GM23338 (cell line): ENCODE data around the gene CHCHD6.

Experiments used
- CTCF ChIP-seq, 2 experiments: fragments of 200-600 bp in 1 of 2; sonication (generic) in 1 of 2; conservative IDR thresholded peaks; 2 replicates each; pipeline versions ENCODE4 v1.5.1 to v1.6.1; 2016 to 2017; ENCODE audit warnings: antibody characterized with exemption in 2 of 2, low read depth in 2 of 2, mild to moderate bottlenecking in 2 of 2, moderate library complexity in 1 of 2
- EZH2 ChIP-seq: fragments of 200-600 bp; sonication (generic); IDR thresholded peaks from one replicate; pipeline ENCODE4 v1.8.0; 2017; ENCODE audit warnings: antibody characterized with exemption, mild to moderate bottlenecking, low read depth; ENCODE audit not compliant: unreplicated experiment
- POLR2AphosphoS5 ChIP-seq: IDR thresholded peaks from 2 replicates; pipeline ENCODE4 v1.6.1; 2016; ENCODE audit warnings: antibody characterized with exemption, low read depth
- REST ChIP-seq: IDR thresholded peaks from one replicate; pipeline ENCODE4 v1.6.1; 2018; ENCODE audit warnings: antibody characterized with exemption; ENCODE audit not compliant: unreplicated experiment

- no peak for TF ChIP-seq CTCF (conservative IDR thresholded peaks at IDR 0.05; ENCODE audit: low read depth in 2 of 2)
- TF ChIP-seq EZH2 = no peak
- TF ChIP-seq REST = no peak
- TF ChIP-seq POLR2AphosphoS5 = no peak
Measured at GRCh38 chr3:126661532-126662364, 42.3 kb upstream of the CHCHD6 start.
